HG03159 (cell line): ENCODE data around the gene TPD52L3.
A peak's percentile ranks its signal among the peaks of the same experiment; 100 is the strongest.

Source experiments
- ATAC-seq: cut with Tn5 transposase; IDR thresholded peaks from one replicate; pipeline ENCODE4 v1.9.1; 2021; ENCODE audit warnings: mild to moderate bottlenecking, moderate library complexity; ENCODE audit not compliant: unreplicated experiment

Gene TPD52L3

DNA sequence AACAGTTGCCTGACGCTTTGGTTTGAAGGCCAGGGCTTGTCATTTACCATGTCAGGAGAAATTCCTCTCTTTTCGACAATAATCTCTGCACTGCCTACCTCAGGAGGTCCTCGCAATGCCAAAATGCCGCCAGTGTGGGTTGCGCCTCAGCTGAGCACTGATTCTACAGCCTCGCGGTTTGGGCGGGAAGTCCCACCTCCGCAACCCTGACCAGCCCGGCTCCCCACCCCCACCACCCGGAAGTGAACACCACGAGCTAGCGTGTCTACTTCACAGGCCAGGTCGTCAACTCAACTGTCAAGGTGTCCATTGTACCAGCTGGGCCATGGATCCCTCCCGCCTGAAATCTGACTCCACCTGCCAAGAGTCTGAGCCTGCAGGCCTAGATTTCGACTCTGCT, at the start of gene TPD52L3:
Gene TPD52L3, plus strand, starts transcription at position 273 of the 400 bp plus-strand sequence. CDS start 221 bp downstream, outside the sequence.
- ATAC-seq = no peak

GRCh38 chr9:6301858-6302257, 26.3 kb upstream of the TPD52L3 start:
- ATAC-seq = no peak

- no peak for ATAC-seq
Observed at GRCh38 chr9:6302417-6302816, 25.8 kb upstream of the TPD52L3 start.

GRCh38 chr9:6304232-6304631, 23.9 kb upstream of the TPD52L3 start:
- no peak for ATAC-seq

DNA sequence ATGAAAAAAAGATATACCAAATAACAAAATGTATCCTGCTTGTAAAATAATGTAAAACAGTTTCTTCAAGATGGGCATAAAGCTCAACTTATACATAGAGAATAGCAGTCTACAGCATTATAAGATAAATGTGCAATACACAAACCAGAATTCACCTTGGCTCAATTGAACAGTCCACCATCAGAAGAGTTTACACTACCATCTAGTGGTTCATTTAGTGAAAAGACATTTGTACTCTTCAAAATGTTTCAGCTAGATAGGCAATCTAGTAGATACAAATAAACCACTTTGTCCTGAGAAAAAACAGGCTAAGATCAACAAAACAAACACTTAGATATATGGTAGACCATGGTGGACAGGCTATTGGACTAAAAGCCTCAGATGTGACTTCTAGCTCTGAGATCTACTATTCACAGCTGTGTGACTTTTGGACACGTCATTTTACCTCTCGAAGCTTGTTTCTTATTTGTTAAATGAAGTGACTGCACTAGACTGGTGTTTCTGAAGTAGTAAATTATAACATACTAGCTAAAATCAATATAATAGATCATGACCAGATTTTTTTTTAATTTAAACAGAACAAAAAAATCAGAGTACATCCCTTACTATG, 22.1 kb upstream of the TPD52L3 start:
- ATAC-seq = no peak

- no peak for ATAC-seq
Observed at GRCh38 chr9:6307551-6308096, 20.6 kb upstream of the TPD52L3 start.

GRCh38 chr9:6330958-6331634, 2.9 kb downstream of the TPD52L3 start:
- no peak for ATAC-seq

GRCh38 chr9:6334305-6334704, 6.1 kb downstream of the TPD52L3 start:
- no peak for ATAC-seq

GRCh38 chr9:6348766-6349165, 20.6 kb downstream of the TPD52L3 start:
- ATAC-seq = no peak

DNA sequence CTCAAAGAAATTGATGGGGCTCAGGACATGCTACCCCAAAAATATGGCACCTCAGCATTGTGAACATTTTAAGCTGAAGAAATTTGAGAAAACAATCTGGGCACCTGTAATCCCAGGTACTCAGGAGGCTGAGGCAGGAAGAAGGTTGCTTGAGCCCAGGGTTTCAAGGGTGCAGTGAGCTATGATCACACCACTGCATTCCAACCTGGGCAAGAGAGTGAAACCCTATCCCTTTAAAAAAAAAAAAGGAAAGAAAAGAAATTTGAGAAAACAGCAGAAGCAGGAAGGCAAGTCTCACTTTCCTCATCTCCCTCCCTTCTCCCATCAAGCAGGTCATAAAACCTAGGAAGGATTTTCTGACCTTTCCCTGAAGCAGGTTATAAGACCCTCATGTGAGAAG, 23.6 kb downstream of the TPD52L3 start:
- no peak for ATAC-seq

DNA sequence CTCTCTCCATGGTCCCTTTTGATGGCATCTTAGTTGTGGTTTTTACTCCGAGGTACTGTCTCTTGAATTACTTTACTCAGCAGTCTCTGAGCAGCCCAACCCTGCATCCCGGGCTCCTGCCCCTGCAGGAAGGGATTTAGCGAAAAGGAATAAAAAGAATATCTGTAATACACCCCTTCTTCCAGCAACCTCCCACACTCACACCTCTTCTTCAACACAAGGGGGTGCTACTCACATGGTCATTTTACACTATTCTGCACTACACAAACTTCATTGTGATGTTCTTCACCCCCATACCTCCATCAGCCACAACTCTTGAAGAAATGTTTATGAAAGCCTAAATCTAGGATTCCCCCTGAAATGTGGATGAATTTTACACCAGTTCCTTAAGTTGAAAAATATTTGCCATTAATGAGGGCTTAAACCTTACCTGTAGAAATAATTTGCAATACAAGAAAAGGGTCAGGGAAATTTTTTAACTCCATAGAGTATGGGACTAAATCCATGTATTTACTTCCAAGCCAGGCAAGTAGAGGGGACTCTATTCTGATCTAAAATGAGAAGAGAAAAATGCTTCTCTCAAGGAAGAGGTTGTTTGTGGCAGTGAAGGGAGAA, 26.0 kb downstream of the TPD52L3 start:
- peak; percentile 83 for ATAC-seq

- no peak for ATAC-seq
Observed at GRCh38 chr9:6355728-6356127, 27.6 kb downstream of the TPD52L3 start.

DNA sequence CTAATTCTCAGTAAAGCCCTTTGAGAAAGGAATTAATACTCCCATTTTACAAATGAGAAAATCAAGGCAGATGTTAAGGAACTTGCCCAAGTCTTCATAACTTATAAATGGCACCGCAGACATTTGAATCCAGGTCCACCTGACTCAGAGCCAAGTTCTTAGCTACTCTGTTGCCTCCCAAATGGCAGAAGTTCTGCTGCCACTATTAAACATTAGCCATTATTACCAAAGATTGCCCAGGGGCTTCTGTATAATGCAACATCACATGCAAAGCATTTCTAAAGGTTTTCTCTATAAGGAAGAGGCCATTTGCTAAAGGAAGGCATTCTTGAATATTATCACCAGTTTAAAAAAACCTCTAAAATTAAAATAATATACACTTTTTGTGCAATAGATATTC, 28.3 kb downstream of the TPD52L3 start:
- ATAC-seq = no peak

DNA sequence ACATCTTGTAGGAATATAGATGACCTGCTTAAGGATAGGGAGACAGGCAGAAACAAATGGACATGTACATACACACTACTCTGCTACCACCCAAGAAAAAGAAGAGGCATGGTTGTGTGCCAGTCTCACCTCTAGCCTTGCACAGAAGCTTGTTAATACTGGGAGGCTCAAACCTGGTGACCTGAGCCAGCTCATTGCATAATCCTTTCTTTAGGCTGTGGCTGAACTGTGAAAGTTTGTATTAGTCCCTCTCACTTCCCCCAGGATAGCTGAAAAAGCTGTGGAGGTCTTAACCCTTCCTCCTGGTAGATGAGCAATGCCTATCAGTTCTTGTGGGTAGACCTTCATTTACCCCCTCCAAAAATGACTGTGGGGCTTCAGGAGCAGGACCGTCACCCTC, 28.7 kb downstream of the TPD52L3 start:
- ATAC-seq = no peak

GRCh38 chr9:6367128-6367890, 39.1 kb downstream of the TPD52L3 start:
- no peak for ATAC-seq

DNA sequence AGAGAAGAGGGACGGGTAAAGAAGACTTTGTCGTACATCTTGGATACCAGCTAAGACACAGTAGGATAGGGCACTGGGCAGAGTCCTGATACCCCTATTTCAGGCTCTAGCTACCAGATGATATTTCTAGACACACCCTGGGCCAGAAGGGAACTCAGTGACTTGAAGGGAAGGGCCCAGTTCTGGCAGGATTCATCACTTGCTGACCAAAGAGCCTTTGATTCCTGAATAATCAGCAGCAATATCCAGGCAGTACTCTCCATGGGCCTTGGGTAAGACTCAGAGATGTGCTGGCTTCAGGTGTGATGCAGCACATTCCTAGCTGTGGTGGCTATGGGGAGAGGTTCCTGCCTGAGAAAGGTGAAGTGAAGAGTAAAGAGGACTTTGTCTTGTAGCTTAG, 40.7 kb downstream of the TPD52L3 start:
- ATAC-seq = no peak
